Occipital lobe (tissue), 2 donors: ENCODE results near the gene GNPDA2. TPM values are rescaled to one million over a fixed set of nuclear protein-coding genes. Genes with fewer than 3 reads are reported as not detected.
"Not testable (repeated sequence)": the region's sequence is repeated elsewhere in the genome, so short reads cannot be mapped to it uniquely, and the experiment has no call there.

Source experiments
- DNase-seq: peaks from one replicate; lab custom pipeline; 2025; lab: John Stamatoyannopoulos, UW
- total RNA-seq: library from RNA; depleted of rRNA; stranded (reverse); fragments of >200 nt; gene quantifications from one replicate; pipeline ENCODE4 v1.2.3, GENCODE V29; 2014

Gene GNPDA2
- total RNA-seq, result 51.3 TPM

DNA sequence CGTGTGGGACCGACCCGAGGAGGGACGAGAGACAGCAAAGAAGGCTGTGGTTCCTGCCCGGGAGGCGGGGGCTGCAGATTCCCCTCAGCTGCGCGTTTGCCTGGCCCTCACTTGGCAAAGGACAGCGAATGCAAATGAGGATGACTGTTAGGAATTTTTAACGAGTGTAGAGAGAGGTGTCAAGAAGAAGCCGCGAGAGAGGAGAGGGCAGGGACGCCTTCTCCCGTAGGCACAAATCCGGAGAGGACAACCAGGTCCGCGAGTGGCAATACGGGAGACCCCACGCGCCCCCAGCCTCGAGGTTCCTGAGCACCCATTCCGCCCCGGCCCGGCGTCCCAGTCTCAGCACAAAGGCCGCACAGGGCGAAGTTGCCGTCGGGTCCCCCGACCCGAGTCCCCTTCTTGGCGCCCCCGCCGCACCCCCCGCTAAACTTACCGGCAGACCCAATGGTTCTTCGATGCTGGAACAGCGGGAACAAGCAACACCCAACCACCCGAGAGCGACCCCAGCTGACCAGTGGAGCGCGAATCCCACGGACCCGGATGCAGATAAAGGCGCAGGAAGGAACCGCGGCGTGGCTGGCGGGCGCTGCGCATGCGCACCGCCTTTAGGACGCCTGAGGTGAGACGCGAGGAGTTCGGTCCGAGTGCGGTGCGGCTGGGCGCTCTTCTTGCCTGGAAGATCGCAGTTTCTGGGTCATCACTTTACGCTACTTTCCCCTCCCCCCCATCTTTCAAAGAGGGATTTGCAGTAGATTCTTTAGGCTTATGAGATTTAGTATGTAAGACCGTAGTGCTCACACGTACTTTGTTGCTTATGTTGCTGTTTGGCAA, at the start of gene GNPDA2:
Gene GNPDA2 (minus strand): TSS at position 519 of the 834 bp plus-strand sequence. CDS start 4,349 bp downstream, outside the sequence.
- DNase-seq, result peak; percentile 82

GRCh38 chr4:44772340-44772739, 46.0 kb upstream of the GNPDA2 start:
- no peak for DNase-seq

- DNase-seq, result no peak
These were observed 45.4 kb upstream of the GNPDA2 start for GRCh38 chr4:44771789-44772188.

DNA sequence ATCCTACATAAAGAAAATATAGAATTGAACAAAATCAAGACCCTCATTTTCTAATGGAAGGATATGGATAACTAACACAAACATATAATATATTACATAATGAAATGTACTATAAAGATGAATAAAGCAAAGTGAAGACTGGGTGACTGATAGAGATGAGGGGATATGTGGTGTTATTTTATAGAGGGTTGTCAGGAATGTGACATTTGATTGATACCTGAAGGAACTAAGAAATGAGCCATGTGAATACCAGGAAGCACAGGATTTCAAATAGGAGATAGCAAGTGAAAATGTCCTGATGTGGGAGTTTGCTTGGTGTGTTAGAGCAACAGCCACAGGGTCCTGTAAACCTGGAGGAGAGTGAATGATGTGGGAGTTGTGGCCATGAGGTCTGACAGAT, 40.1 kb upstream of the GNPDA2 start:
- DNase-seq, result no peak

DNA sequence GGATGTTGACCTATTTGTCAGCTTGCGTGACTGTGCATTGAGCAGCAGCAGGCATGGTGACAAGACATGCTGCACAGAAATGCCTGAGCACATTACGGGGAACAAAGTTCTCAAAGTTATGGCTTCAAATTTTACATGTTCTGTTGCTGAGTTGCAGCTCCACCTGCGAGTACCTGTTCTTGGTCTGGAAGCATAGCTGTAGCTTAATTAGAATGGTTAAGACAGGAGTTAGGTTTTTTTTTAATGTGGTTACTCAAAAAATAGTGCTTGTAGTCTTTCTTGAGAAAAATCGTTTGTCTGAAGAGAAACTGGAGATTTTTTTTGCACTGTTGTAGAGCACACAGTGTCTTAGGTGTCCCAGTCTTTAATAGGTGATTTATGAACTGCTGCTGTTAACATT, 38.8 kb upstream of the GNPDA2 start:
- no peak for DNase-seq

DNA sequence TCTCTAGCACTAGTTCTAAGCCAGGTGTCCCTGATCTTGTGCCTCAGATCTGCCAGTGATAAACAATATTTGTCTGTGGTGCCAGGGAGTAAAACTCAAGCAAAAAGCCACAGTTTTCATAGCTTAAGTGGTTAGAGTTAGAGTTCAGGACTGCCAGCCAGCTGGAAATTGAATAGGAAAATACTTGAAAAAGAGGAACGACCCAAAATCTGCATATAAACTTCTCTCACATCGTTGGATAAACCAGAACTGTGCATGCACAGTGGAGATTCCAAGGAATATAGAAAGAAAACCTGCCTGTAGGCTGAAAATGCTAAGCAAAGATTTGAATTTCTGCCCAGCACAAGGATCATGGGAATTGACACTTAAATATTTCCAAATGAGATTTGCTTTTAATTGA, 35.0 kb upstream of the GNPDA2 start:
- DNase-seq, result no peak

DNA sequence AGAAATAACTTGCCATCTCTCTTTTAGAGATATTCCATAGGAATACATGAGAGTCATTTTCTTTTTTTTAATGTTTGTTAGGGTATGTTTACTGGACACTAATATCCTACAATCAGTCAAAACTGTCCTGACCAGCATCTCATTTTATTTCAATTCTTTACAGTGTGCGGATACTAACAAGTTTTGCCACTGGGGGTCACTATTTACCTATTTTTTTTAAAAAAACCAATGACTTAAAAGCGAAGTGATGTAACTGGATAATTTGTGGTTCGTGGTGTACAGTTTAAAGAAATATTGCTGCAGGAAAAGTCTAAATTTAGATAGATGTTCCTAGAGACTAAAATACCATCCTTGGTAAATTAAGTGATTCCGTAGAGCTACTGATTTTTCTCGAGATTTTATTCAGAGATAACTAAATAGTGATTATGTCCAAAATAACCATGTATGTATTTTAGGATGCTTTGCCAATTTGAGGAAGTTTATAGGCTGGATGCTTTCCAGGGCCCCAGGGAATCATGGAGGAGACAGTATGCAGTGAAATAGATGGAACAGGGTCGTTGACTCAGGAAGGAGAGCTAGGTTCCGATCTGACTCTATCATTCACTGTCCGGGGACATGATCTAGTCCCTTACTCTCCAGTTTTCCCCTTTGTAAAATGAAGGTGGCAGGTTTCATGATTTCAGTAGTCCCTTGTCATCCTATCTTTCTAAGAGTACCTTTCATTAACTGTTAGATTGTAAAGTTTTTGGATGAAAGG, 34.0 kb upstream of the GNPDA2 start:
- DNase-seq, result no peak

- DNase-seq, result no peak
These were observed 30.2 kb upstream of the GNPDA2 start for GRCh38 chr4:44756559-44756958.

DNA sequence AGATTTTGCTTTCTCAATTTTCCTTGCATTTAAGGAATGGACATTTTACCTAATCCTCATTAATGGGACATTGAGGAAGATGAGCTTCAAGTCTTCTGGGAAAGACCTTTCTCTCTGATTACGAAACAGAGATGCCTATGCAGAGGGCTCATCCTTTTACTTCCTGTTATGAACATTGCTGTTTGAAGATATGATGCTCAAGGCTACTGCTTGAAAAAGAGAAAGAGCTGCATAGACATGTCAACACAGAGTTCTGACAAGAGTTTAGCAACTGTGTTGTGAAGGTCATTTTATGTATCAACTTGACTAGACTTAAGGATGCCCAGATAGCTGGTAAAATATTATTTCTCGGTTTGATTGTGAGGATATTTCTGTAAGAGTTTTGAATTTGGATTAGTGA, 13.8 kb upstream of the GNPDA2 start:
- no peak for DNase-seq

- no peak for DNase-seq
These were observed 12.3 kb upstream of the GNPDA2 start for GRCh38 chr4:44738615-44739014.

- DNase-seq, result no peak
These were observed 10.5 kb upstream of the GNPDA2 start for GRCh38 chr4:44736900-44737299.

DNA sequence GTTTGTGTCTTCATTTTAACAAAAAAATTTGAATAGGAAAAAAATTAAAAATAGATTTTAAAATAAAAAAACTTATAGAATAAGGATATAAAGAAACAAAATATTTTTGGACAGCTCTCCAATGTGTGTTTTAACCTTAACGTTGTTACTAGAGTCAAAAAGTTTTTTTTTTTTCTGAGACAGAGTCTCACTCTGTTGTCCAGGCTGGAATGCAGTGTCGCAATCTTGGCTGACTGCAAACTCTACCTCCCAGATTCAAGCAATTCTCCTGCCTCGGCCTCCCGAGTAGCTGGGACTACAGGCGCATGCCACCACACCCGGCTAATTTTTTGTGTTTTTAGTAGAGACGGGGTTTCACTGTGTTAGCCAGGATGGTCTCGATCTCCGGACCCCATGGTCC, 2.3 kb upstream of the GNPDA2 start:
- DNase-seq, result not testable (repeated sequence)

DNA sequence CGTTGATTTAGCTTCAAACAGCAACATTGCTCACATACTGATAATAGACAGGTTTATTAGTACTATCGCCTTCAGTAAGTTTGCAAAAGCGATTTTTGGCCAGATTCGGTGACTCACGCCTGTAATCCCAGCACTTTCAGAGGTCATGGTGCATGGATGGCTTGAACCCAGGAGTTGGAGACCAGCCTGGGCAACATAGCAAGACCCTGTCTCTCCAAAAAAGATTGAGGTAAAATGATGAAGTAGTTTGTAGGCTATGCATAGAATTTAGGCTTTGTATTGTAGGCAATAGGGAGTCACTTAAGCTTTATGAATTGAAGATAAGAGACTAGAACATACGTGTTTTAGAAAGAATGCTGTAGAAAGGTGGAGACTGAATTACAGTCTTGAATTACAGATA, 1.1 kb upstream of the GNPDA2 start:
- DNase-seq, result no peak

- no peak for DNase-seq
These were observed 674 bp downstream of the GNPDA2 start for GRCh38 chr4:44725726-44726037.

- no peak for DNase-seq
These were observed 1.2 kb downstream of the GNPDA2 start for GRCh38 chr4:44725166-44725565.

- no peak for DNase-seq
These were observed 4.4 kb downstream of the GNPDA2 start for GRCh38 chr4:44722001-44722400.

DNA sequence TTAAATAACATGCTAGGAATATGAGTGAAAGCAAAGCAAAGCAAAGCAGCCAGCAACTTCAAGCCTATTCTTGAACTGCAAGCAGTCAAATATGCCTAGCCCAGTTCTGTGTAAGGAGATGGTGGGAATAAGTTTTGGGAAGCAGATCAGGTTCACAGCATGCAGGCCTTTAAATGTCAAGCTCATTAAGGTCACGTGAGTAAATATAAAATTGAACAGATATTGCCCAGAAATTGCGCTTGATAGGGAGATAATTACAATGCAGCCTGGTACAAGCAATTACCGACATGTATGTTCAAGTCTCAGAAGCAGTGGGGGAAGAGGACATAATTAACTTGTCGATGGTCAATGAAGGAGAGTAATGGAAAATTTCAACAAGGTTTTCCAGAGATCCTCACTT, 6.0 kb downstream of the GNPDA2 start:
- no peak for DNase-seq

DNA sequence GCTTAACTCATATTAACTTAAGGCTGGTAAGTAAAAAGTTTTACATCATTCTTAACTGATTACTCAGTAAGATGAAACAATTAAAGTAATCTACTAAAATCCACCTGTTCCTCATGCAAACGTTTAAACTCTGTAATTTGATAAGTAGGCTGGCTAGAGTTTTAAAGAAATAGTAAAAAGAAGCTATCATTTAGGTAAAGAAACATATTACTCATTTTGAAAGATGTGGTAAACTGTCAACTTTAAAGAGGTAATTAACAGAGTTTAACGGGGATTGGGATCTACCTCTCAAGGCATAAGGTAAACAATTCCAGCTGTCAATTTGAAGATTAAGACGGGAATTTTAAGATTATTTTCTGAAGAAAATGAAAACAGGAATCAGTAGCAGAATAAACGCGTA, 9.8 kb downstream of the GNPDA2 start:
- DNase-seq, result no peak

DNA sequence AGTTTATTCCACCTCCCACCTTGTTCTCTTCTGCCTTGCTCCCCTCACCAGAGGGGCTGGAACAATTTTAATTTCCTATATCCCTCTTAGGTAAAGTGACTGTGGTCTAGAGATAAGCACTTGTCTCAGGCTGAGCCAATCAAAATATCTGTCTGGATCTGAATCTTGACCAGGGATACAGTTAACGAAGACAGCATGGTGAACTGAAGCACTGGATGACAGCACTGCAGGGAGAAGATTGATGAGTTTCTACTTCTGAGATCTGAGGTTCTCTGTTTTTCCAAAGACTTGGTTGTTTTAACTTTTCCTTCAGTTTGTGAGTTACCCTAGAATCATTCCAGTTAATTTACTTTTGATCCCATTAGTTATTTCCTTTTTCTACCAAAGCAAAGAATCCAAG, 13.2 kb downstream of the GNPDA2 start:
- DNase-seq, result no peak

DNA sequence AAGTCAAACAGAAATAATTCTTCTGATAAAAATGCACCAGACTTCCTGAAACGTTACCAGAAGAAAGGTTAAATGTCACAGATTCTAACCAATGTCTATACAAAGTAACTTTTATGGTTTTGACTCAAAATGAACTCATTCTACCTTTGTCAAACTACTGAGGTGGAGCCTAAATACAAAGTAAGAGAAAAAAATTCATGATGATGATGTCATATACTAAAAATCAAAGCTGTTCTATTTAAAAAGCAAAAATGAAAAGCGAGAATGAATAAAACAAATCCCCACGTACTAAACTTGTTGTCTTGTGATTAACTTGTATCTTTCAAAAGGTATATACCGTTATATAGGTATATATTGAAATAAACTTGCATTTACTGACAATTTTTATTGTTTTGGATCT, 21.7 kb downstream of the GNPDA2 start:
- DNase-seq, result no peak

DNA sequence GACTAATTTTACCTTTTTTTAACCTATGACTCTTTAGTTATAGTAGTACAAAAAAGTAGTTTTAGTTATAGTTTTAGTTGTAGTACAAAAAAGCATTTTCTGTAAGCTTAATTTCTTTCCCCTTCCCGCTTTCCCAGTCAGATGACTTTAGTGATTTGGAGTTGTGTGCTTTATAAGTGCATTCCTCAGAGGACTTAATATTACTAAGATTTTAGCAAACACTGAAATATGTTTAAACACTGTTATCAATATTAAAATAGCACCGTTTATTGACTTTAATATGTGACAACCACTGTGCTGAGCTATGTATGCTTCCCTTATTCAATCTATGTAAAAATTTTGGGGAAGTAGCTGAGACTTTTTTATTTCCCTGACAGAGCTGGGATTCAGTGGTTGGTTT, 25.3 kb downstream of the GNPDA2 start:
- no peak for DNase-seq

- DNase-seq, result no peak
These were observed 25.9 kb downstream of the GNPDA2 start for GRCh38 chr4:44700427-44700826.

DNA sequence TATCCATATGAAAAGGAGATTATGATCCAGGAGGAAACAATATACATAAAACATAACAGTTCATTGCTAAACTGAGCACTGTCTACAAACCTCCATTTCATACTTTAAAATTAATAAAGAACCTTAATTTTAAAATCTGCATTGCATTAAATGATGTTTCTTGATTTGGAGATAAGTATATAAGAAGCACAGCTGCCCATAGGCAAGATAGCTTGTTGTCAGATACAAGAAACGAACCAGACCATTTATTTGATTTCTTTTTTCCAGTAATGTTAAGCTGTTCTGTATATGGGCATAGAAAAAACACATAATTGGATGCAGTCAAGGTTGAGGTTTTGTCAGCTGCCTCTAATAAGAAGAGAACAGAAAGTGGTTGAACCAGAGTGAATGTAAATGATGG, 41.7 kb downstream of the GNPDA2 start:
- no peak for DNase-seq
